Caco-2 (cell line): ENCODE results near the gene FOXP4. TPM values are rescaled to one million over a fixed set of nuclear protein-coding genes. Genes with fewer than 3 reads are reported as not detected.
A peak's percentile ranks its signal among the peaks of the same experiment; 100 is the strongest.

ENCODE experiments used
- BruUV-seq: library from RNA; stranded (reverse); fragments of 400-500 nt; replicated peaks from 2 replicates; lab custom pipeline; 2021; lab: Mats Ljungman, UMichigan
- CTCF ChIA-PET: fragments of 300-600 bp; sonication (Branson Sonifier 250); formaldehyde crosslinking; loops from one replicate; lab custom pipeline; 2022; ENCODE audit warnings: antibody characterized with exemption; lab: Charles Lee
- POLR2A ChIA-PET: fragments of 300-600 bp; sonication (Branson Sonifier 250); formaldehyde crosslinking; loops from one replicate; lab custom pipeline; 2022; ENCODE audit warnings: antibody characterized with exemption; lab: Charles Lee
- DNase-seq, 2 experiments: peaks; one replicate each; pipeline versions ENCODE4 v3.0.0 to v3.0.0-alpha.2; 2020 to 2022
- H3K27me3 ChIP-seq: replicated peaks from 2 replicates; pipeline ENCODE4 v1.6.0; 2011; ENCODE audit warnings: low read length; ENCODE audit not compliant: control insufficient read depth, insufficient read depth
- H3K36me3 ChIP-seq: 2 replicates; pipeline ENCODE4 v1.5.1; 2011; ENCODE audit warnings: low read length; ENCODE audit not compliant: control insufficient read depth, insufficient read depth
- H3K4me1 ChIP-seq: fragments of 250-450 bp; sonication (Bioruptor Pico); 2 replicates; pipeline ENCODE4 v1.5.1; 2020; ENCODE audit warnings: mild to moderate bottlenecking
- H3K4me3 ChIP-seq: 2 replicates; pipeline ENCODE4 v1.5.1; 2011; ENCODE audit warnings: low read depth, mild to moderate bottlenecking, control low read depth, low read length
- H3K9me3 ChIP-seq: fragments of 250-450 bp; sonication (Bioruptor Pico); 2 replicates; pipeline ENCODE4 v1.5.1; 2020; ENCODE audit warnings: mild to moderate bottlenecking, moderate library complexity
- H3K27ac Mint-ChIP-seq: one replicate; pipeline ENCODE4 v1.8.0; 2022; ENCODE audit warnings: mixed read lengths; ENCODE audit not compliant: unreplicated experiment
- H3K27me3 Mint-ChIP-seq: one replicate; pipeline ENCODE4 v1.8.0; 2022; ENCODE audit warnings: mixed read lengths; ENCODE audit not compliant: insufficient read depth, unreplicated experiment
- H3K36me3 Mint-ChIP-seq: one replicate; pipeline ENCODE4 v1.8.0; 2022; ENCODE audit warnings: mild to moderate bottlenecking, mixed read lengths; ENCODE audit not compliant: insufficient read depth, unreplicated experiment
- H3K4me1 Mint-ChIP-seq: one replicate; pipeline ENCODE4 v1.8.0; 2022; ENCODE audit warnings: low read depth, mixed read lengths; ENCODE audit not compliant: unreplicated experiment
- H3K4me3 Mint-ChIP-seq: one replicate; pipeline ENCODE4 v1.8.0; 2022; ENCODE audit warnings: mild to moderate bottlenecking, moderate library complexity, mixed read lengths; ENCODE audit not compliant: unreplicated experiment
- H3K9me3 Mint-ChIP-seq: one replicate; pipeline ENCODE4 v1.8.0; 2022; ENCODE audit warnings: mixed read lengths; ENCODE audit not compliant: unreplicated experiment
- intact Hi-C: fragments of 100-400 bp; cut with micrococcal nuclease; formaldehyde crosslinking; loops from one replicate; pipeline ENCODE4 v1.10.0; 2022; ENCODE audit not compliant: unreplicated experiment
- total RNA-seq: library from RNA; stranded (reverse); gene quantifications from 2 replicates; pipeline ENCODE4 v1.2.3, GENCODE V29; 2022
- TF ChIP-seq, protein P1 (sequence below), 2 experiments: fragments of 200-600 bp in 1 of 2; IDR thresholded peaks; 1 replicate in 1 of 2; 2 replicates in 1 of 2; pipeline versions ENCODE4 v1.5.1 to v1.8.0; 2011 to 2022; ENCODE audit warnings: antibody characterized with exemption in 1 of 2, control low read depth in 1 of 2, inconsistent platforms in 1 of 2, low read depth in 1 of 2, low read length in 1 of 2, mild to moderate bottlenecking in 1 of 2, moderate library complexity in 1 of 2; ENCODE audit not compliant: insufficient read depth in 1 of 2, severe bottlenecking in 1 of 2, unreplicated experiment in 1 of 2

FOXP4 gene
- total RNA-seq, 1 experiment from 2014 or later = 117 TPM

DNA sequence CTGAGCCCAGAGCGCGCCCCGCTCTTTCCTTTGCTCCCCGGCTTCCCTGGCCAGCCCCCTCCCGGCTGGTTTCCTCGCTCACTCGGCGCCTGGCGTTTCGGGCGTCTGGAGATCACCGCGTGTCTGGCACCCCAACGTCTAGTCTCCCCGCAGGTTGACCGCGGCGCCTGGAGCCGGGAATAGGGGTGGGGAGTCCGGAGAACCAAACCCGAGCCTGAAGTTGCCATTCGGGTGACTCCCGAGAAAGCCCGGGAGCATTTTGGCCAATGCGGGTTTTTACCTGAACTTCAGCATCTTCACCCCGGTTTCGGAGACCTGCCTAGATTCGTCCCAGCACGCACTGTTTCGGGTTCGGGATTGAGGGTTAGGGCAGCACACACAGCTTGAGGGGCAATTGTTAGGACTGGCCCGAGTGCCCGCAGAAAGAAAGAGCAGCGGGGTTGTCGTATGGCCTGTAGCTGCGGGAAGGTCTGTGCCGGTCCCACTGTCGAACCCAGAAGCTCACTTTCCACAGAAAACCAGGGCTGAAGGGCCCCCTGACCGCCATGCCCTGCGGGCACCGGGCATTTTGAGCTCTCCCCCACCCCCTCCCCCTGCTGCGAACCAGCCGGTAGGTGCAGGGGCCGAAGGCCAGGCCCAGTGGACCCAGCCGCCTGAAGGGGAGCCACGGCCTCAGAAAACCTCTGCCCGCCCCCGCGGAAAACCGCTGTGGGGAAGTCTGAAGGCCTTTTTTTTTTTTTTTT lies 2.1 kb downstream of the FOXP4 start:
- H3K4me1 ChIP-seq = peaks cover 41% of the 10 kb centered on the region

DNA sequence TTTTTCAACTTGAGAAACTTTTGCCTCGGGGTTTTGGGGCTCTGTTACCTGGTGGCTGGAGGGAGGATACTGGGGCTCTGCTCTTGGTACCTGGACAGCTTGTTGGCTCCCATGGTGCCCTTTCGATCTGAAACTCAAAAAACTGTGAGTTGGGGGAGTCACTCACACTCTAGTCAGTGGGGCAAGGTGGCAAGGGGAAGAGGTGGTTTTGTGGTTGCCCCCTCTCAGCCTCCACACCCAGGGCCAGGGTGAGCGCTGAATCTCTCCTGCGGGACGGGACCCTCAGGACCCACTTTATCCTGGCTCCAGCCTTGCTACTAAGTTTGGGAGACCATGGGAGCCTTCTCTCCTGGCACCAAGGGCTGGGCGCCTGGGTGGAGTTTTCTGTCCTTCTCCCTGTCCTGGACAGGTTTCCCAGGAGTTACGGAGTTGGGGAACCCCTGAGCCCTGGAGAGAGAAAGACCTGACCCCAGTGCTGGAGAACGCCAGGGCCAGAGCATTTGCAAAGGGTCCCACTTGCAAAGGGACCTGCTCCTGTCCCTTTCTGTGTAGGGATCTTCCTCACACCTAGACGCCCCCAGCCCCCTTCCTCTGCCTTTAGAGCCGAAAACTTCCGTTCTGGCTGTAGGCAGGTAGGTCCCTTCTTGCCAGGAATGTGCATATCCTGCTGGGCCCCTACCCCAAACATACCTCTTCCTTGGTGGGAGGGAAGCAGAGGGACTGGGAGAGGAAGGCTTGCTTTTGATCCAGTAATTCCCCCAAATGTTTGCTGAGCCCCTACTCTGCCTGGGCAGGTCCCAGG lies 2.9 kb downstream of the FOXP4 start:
- H3K36me3 Mint-ChIP-seq = peaks cover 60% of the 10 kb centered on the region
- intact Hi-C loops = loop anchor here (2.0 kb wide), 1 partner anchor 86 kb away; no protein-coding TSS in a partner anchor
- Histone ChIP-seq H3K27me3 (no peaks in the 10 kb centered on the region), H3K4me1 (peaks cover 43% of the 10 kb centered on the region), H3K4me3 (peak overlapping the region; percentile 12; the same call in 1 of the 2 replicates), H3K9me3 (no peaks in the 10 kb centered on the region), H3K36me3 (peaks cover 7% of the 10 kb centered on the region)
- H3K27me3 Mint-ChIP-seq = no peaks in the 10 kb centered on the region
- no peaks in the 10 kb centered on the region for H3K9me3 Mint-ChIP-seq
- TF ChIP-seq, protein P1, sequence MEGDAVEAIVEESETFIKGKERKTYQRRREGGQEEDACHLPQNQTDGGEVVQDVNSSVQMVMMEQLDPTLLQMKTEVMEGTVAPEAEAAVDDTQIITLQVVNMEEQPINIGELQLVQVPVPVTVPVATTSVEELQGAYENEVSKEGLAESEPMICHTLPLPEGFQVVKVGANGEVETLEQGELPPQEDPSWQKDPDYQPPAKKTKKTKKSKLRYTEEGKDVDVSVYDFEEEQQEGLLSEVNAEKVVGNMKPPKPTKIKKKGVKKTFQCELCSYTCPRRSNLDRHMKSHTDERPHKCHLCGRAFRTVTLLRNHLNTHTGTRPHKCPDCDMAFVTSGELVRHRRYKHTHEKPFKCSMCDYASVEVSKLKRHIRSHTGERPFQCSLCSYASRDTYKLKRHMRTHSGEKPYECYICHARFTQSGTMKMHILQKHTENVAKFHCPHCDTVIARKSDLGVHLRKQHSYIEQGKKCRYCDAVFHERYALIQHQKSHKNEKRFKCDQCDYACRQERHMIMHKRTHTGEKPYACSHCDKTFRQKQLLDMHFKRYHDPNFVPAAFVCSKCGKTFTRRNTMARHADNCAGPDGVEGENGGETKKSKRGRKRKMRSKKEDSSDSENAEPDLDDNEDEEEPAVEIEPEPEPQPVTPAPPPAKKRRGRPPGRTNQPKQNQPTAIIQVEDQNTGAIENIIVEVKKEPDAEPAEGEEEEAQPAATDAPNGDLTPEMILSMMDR (IDR thresholded peaks at IDR 0.05; ENCODE audit: insufficient read depth in 1 of 2, low read depth in 1 of 2, low read length in 1 of 2, severe bottlenecking in 1 of 2, unreplicated experiment in 1 of 2) = no peak
- POLR2A ChIA-PET = no interaction called here
- H3K27ac Mint-ChIP-seq = peak overlapping the region; percentile 49
- peaks cover 37% of the 10 kb centered on the region for H3K4me1 Mint-ChIP-seq
- CTCF ChIA-PET = no interaction called here
- H3K4me3 Mint-ChIP-seq = peak overlapping the region; percentile 91
- no peak for DNase-seq
- TSS peak; percentile 23 for BruUV-seq

More for the DNA sequence above, 2.1 kb downstream of the FOXP4 start:
- H3K27ac Mint-ChIP-seq = peak overlapping the region; percentile 49
- Histone ChIP-seq H3K27me3 (no peaks in the 10 kb centered on the region), H3K4me3 (peak overlapping the region; percentile 95), H3K36me3 (peaks cover 8% of the 10 kb centered on the region), H3K9me3 (no peaks in the 10 kb centered on the region)
- BruUV-seq = no TSS peak
- DNase-seq = no peak
- TF ChIP-seq, protein P1 (IDR thresholded peaks at IDR 0.05; ENCODE audit: insufficient read depth in 1 of 2, low read depth in 1 of 2, low read length in 1 of 2, severe bottlenecking in 1 of 2, unreplicated experiment in 1 of 2) = no peak
- ChIA-PET POLR2A (no interaction called here), CTCF (no interaction called here)
- H3K27me3 Mint-ChIP-seq = no peaks in the 10 kb centered on the region
- no peaks in the 10 kb centered on the region for H3K9me3 Mint-ChIP-seq
- H3K36me3 Mint-ChIP-seq = peaks cover 58% of the 10 kb centered on the region
- intact Hi-C loops = loop anchor here (2.0 kb wide), 1 partner anchor 85 kb away; no protein-coding TSS in a partner anchor
- peak overlapping the region; percentile 91 for H3K4me3 Mint-ChIP-seq
- peaks cover 33% of the 10 kb centered on the region for H3K4me1 Mint-ChIP-seq

DNA sequence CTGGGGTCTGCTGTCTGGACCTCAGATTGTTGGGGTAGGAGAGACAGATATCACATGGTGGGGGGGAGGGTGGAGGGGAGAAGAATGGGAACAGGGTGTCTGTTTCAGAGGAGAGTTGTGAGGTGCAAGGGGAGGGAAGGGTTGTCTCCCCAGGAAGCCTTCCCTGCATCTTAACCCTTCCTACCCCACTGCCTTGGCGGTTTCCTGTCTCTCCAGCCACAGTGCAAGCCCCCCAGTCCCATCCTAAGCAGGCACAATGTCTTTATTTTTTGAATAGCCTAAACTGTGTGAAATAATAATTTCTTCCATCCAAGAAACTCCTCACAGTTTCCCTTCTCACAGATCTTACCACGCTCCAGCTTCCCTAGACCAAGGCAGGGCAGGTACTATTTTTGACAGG lies 3.5 kb downstream of the FOXP4 start:
- DNase-seq = no peak
- H3K4me3 ChIP-seq = no peak overlapping the region
- no TSS peak for BruUV-seq
- Mint-ChIP-seq H3K4me1 (peaks cover 32% of the 10 kb centered on the region), H3K27me3 (no peaks in the 10 kb centered on the region), H3K27ac (peak overlapping the region; percentile 49), H3K4me3 (peak overlapping the region; percentile 91), H3K9me3 (no peaks in the 10 kb centered on the region), H3K36me3 (peaks cover 66% of the 10 kb centered on the region)
- ChIA-PET CTCF (no interaction called here), POLR2A (no interaction called here)
- no peaks in the 10 kb centered on the region for H3K9me3 ChIP-seq
- TF ChIP-seq, protein P1 (IDR thresholded peaks at IDR 0.05; ENCODE audit: insufficient read depth in 1 of 2, low read depth in 1 of 2, low read length in 1 of 2, severe bottlenecking in 1 of 2, unreplicated experiment in 1 of 2) = no peak
- no peaks in the 10 kb centered on the region for H3K27me3 ChIP-seq
- H3K4me1 ChIP-seq = peaks cover 37% of the 10 kb centered on the region
- peaks cover 7% of the 10 kb centered on the region for H3K36me3 ChIP-seq
- intact Hi-C loops = loop anchor here (2.0 kb wide), 1 partner anchor 87 kb away; no protein-coding TSS in a partner anchor
